Skeletal muscle satellite cell (primary cell): ENCODE data around the gene COL11A1.

Experiments
- H3K27me3 ChIP-seq: 2 replicates; pipeline ENCODE4 v1.7.0; 2013; ENCODE audit warnings: low read length; ENCODE audit not compliant: control insufficient read depth, insufficient read depth
- H3K36me3 ChIP-seq: 2 replicates; pipeline ENCODE4 v1.7.0; 2013; ENCODE audit warnings: mild to moderate bottlenecking, control low read depth, low read length; ENCODE audit not compliant: insufficient read depth
- H3K4me1 ChIP-seq: 2 replicates; pipeline ENCODE4 v1.7.0; 2013; ENCODE audit warnings: low read length; ENCODE audit not compliant: control insufficient read depth, insufficient read depth
- H3K4me2 ChIP-seq: 2 replicates; pipeline ENCODE4 v1.7.0; 2013; ENCODE audit warnings: mild to moderate bottlenecking, low read length
- H3K4me3 ChIP-seq: 2 replicates; pipeline ENCODE4 v1.7.0; 2013; ENCODE audit warnings: low read length
- H3K9ac ChIP-seq: 2 replicates; pipeline ENCODE4 v1.7.0; 2013; ENCODE audit warnings: mild to moderate bottlenecking, low read depth, low read length, moderate library complexity
- H3K9me3 ChIP-seq: replicated peaks from 2 replicates; pipeline ENCODE4 v1.7.0; 2013; ENCODE audit warnings: mild to moderate bottlenecking, control low read depth, low read length

Gene COL11A1

GRCh38 chr1:102857251-102857650 is 251.1 kb downstream of the COL11A1 start:
- H3K36me3 ChIP-seq, result no peaks in the 10 kb centered on the region
- H3K9ac ChIP-seq, result no peak overlapping the region
- H3K4me3 ChIP-seq, result no peak overlapping the region
- no peaks in the 10 kb centered on the region for H3K9me3 ChIP-seq
- no peak overlapping the region for H3K4me2 ChIP-seq
- no peaks in the 10 kb centered on the region for H3K27me3 ChIP-seq
- peaks cover 4% of the 10 kb centered on the region for H3K4me1 ChIP-seq

DNA sequence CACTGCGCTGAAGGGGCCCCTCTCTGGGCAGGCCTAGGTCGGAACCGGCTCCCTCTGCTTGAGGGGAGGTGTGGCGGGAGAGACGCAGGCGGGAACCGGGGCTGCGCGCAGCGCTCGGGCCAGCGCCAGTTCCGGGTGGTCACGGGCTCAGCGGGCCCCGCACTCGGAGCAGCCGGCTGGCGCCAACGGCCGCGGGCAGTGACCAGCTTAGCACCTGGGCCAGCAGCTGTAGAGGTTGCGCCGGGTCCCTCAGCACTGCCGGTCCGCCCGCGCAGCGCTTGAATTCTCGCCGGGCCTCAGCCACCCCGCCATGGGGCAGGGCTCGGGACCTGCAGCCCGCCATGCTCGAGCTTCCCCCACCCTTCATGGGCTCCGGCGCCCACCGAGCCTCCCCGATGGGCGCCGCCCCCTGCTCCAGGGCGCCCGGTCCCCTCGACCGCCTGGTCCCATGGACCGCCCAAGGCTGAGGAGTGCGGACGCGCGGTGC is 254.6 kb downstream of the COL11A1 start:
- no peaks in the 10 kb centered on the region for H3K36me3 ChIP-seq
- no peak overlapping the region for H3K9ac ChIP-seq
- H3K27me3 ChIP-seq, result no peaks in the 10 kb centered on the region
- H3K4me2 ChIP-seq, result no peak overlapping the region
- peaks cover 18% of the 10 kb centered on the region for H3K4me1 ChIP-seq
- H3K9me3 ChIP-seq, result no peaks in the 10 kb centered on the region
- no peak overlapping the region for H3K4me3 ChIP-seq

DNA sequence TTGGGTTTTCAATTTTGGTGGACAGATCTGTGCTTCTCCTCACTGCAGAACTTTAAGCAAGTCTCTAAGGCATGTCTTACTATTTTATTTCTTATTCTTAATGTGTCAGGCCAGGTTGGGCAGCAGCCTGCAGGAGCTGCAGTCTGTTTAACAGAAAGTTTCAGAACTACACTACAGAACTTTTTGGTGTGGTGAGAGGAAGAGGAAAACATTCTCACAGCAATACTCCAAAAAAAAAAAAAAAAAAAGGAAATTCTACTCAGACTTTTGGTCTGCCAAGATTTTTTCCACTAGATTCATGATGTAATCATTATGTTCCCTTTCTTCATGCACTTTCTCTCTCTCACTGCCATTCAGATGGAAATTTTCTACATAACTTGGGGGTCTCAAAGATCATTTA is 255.2 kb downstream of the COL11A1 start:
- Histone ChIP-seq H3K9me3 (no peaks in the 10 kb centered on the region), H3K4me3 (no peak overlapping the region), H3K4me2 (no peak overlapping the region), H3K27me3 (no peaks in the 10 kb centered on the region), H3K9ac (no peak overlapping the region), H3K36me3 (no peaks in the 10 kb centered on the region), H3K4me1 (peaks cover 18% of the 10 kb centered on the region)

- no peaks in the 10 kb centered on the region for H3K27me3 ChIP-seq
- peaks cover 18% of the 10 kb centered on the region for H3K4me1 ChIP-seq
- H3K9me3 ChIP-seq, result no peaks in the 10 kb centered on the region
- H3K4me3 ChIP-seq, result no peak overlapping the region
- H3K4me2 ChIP-seq, result no peak overlapping the region
- no peaks in the 10 kb centered on the region for H3K36me3 ChIP-seq
- H3K9ac ChIP-seq, result no peak overlapping the region
Observed at GRCh38 chr1:102852613-102853012, 255.7 kb downstream of the COL11A1 start.

DNA sequence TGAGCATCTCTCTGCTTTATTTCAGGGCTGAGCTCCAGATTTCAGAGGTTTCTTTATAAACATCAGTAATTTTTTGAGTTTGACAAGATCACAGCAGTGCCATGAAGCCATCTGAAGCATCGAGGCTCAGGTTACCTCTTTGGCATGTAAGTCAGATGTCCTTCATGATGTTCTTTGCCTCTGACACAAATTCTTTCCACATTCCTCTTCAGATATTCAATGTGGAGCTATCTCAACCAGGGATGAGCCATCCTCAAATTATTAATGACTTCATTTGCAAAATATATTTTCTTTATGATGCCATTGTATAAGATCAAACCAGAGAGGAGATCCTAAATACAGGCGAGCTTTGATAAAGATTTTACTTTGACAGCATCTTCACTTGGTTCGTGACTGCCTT is 256.7 kb downstream of the COL11A1 start:
- Histone ChIP-seq H3K4me1 (peaks cover 18% of the 10 kb centered on the region), H3K4me2 (peak overlapping the region; percentile 19), H3K36me3 (no peaks in the 10 kb centered on the region), H3K9me3 (no peaks in the 10 kb centered on the region), H3K27me3 (no peaks in the 10 kb centered on the region), H3K4me3 (peak overlapping the region; percentile 37), H3K9ac (no peak overlapping the region)

DNA sequence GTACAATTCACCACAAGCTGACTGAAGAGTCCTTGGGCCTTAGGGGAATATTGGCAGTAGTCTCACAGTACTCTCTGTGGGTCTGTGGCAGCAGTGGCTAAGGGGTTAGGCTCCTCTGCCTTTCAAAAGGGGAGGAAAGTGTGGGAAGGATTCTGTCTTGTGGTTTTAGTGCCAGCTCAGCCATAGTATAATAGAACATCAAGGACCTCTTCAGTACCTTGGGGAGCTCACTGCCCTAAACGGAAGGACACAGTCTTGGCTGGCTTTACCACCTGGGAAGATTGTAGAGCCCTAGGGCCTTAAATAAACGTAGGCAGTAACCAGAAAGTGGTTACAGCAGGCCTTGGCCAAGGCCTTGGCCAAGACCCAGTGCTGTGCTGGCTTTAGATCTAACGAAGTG is 265.7 kb downstream of the COL11A1 start:
- no peak overlapping the region for H3K4me3 ChIP-seq
- H3K36me3 ChIP-seq, result no peaks in the 10 kb centered on the region
- no peak overlapping the region for H3K9ac ChIP-seq
- H3K4me2 ChIP-seq, result no peak overlapping the region
- H3K27me3 ChIP-seq, result no peaks in the 10 kb centered on the region
- no peaks in the 10 kb centered on the region for H3K9me3 ChIP-seq
- no peaks in the 10 kb centered on the region for H3K4me1 ChIP-seq

DNA sequence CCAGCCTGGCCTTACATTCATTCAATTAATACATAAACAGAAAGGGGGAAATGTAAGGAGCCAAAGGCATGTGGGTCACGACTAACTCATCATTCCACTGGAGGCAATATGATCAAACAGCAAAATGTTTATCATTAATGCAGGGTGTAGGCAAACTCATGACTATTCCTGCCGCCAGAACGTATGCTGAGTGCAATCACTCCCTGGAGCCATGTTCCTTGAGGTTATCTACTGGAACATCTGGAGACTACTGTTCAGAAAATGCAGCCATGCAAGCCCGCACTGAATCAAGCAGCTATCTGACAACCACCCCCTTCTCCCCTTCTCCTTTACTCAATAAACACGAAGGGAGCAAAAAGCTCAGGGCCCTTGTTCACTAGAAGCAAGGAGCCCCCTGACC is 267.6 kb downstream of the COL11A1 start:
- Histone ChIP-seq H3K9ac (no peak overlapping the region), H3K4me2 (no peak overlapping the region), H3K4me3 (no peak overlapping the region), H3K9me3 (no peaks in the 10 kb centered on the region), H3K27me3 (no peaks in the 10 kb centered on the region), H3K36me3 (no peaks in the 10 kb centered on the region), H3K4me1 (no peaks in the 10 kb centered on the region)

DNA sequence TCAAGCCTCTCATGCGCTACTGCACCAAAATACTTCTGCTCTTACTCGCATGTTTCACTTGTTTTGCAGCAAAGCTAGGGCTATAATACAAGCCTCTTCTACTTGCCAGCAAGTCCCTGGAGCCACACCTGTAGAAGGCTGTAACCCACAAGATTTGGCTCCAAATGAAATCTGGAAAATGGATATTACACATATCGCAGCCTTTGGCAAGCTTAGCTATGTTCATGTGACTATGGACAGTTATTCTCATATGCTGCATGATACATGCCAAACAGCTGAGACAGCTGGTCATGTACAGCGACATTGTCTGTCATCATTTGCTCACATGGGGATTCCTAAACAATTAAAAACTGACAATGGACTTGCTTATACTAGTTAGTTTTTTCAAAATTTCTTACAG is 270.3 kb downstream of the COL11A1 start:
- Histone ChIP-seq H3K4me1 (peaks cover 3% of the 10 kb centered on the region), H3K27me3 (no peaks in the 10 kb centered on the region), H3K4me2 (no peak overlapping the region), H3K9me3 (no peaks in the 10 kb centered on the region), H3K4me3 (no peak overlapping the region), H3K36me3 (no peaks in the 10 kb centered on the region), H3K9ac (no peak overlapping the region)

- no peak overlapping the region for H3K9ac ChIP-seq
- no peak overlapping the region for H3K4me3 ChIP-seq
- H3K4me1 ChIP-seq, result peaks cover 3% of the 10 kb centered on the region
- H3K4me2 ChIP-seq, result no peak overlapping the region
- no peaks in the 10 kb centered on the region for H3K36me3 ChIP-seq
- no peaks in the 10 kb centered on the region for H3K9me3 ChIP-seq
- H3K27me3 ChIP-seq, result no peaks in the 10 kb centered on the region
Observed at GRCh38 chr1:102837551-102837950, 270.8 kb downstream of the COL11A1 start.

- no peaks in the 10 kb centered on the region for H3K9me3 ChIP-seq
- H3K9ac ChIP-seq, result no peak overlapping the region
- H3K36me3 ChIP-seq, result no peaks in the 10 kb centered on the region
- no peak overlapping the region for H3K4me2 ChIP-seq
- no peak overlapping the region for H3K4me3 ChIP-seq
- H3K4me1 ChIP-seq, result peaks cover 3% of the 10 kb centered on the region
- H3K27me3 ChIP-seq, result no peaks in the 10 kb centered on the region
Observed at GRCh38 chr1:102836991-102837390, 271.3 kb downstream of the COL11A1 start.

DNA sequence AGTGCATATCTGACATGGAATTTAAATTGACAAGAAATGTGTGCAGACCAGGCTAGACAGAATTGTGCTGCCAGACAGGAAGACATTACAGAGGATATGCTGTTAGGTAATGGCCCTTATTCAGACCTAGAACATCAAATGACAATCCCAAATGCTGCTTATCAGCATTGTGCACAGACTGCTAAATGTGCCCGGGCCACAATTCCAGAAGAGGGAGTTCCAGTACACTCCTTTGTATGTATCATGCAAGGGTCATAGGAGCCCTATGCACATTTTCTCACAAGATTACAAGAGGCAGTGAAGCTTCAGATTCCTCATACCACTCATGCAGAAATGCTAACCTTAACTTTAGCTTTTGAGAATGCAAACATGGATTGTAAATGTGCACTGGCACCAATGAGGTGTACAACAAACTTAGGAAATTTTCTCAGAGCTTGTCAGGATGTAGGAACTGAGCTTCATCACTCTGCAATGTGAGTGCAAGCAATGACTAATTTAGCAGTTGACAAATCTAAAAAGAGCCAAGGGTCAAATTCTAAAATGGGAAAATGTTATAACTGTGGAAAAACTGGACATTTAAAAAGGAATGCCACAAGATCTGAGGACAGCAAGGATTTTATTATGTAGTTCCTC is 273.5 kb downstream of the COL11A1 start:
- Histone ChIP-seq H3K9ac (no peak overlapping the region), H3K9me3 (no peaks in the 10 kb centered on the region), H3K36me3 (no peaks in the 10 kb centered on the region), H3K4me3 (no peak overlapping the region), H3K4me1 (peaks cover 3% of the 10 kb centered on the region), H3K27me3 (no peaks in the 10 kb centered on the region), H3K4me2 (no peak overlapping the region)

DNA sequence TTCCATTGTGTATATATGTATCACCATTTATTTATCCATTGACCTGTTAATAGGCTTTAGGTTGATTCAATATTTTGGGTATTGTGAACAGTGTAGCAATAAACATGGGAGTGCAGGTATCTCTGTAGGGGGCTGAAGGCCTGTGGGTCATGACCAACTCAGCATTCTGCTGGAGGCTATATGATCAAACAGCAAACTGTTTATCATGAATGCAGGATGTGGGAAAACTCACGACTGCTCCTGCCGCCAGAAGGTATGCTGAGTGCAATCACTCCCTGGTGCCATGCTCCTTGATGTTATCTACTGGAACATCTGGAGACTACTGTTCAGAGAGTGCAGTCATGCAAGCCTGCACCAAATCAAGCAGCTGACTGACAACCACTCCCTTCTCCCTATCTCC is 275.2 kb downstream of the COL11A1 start:
- Histone ChIP-seq H3K4me1 (peaks cover 3% of the 10 kb centered on the region), H3K4me3 (no peak overlapping the region), H3K4me2 (no peak overlapping the region), H3K9me3 (no peaks in the 10 kb centered on the region), H3K9ac (no peak overlapping the region), H3K36me3 (no peaks in the 10 kb centered on the region), H3K27me3 (no peaks in the 10 kb centered on the region)
